MM.1S (cell line): ENCODE data around the gene FOXD4L6.
"Not testable (repeated sequence)": the region's sequence is repeated elsewhere in the genome, so short reads cannot be mapped to it uniquely, and the experiment has no call there.

Experiments used
- CTCF ChIP-seq: fragments of 300-600 bp; sonication (generic); IDR thresholded peaks from 2 replicates; pipeline ENCODE4 v1.5.1; 2016; ENCODE audit warnings: antibody characterized with exemption, low read length, mixed read lengths
- EZH2 ChIP-seq: fragments of 300-600 bp; sonication (generic); optimal IDR thresholded peaks from 2 replicates; pipeline ENCODE3; 2017; ENCODE audit warnings: low read depth, mild to moderate bottlenecking, antibody characterized with exemption, low read length, mixed read lengths
- EZH2phosphoT487 ChIP-seq: fragments of 300-600 bp; sonication (generic); IDR thresholded peaks from 2 replicates; pipeline ENCODE4 v1.6.1; 2018; ENCODE audit warnings: antibody characterized with exemption, low read length

GRCh38 chr9:41104542-41104941 is 23.9 kb downstream of the FOXD4L6 start:
- not testable (repeated sequence) for TF ChIP-seq EZH2phosphoT487, CTCF, EZH2
